Measurements from ENCODE around the gene RGMB.
A peak's percentile ranks its signal among the peaks of the same experiment; 100 is the strongest.

RGMB gene

GRCh38 chr5:98793223-98793622, 19.8 kb downstream of the RGMB start:
- TF ChIP-seq CTCF (IDR thresholded peaks at IDR 0.05; ENCODE audit: borderline replicate concordance, control extremely low read depth, extremely low read depth, insufficient read depth, missing control alignments) = no peak
- in situ Hi-C loops (cut with MboI; ENCODE audit: low sequenced_read_pairs, unreplicated experiment) = no loop called here
- no peak for DNase-seq (ENCODE audit: low spot score)

GRCh38 chr5:98794001-98794400, 20.5 kb downstream of the RGMB start:
- in situ Hi-C loops (cut with MboI; ENCODE audit: low sequenced_read_pairs, unreplicated experiment) = no loop called here
- no peak for TF ChIP-seq CTCF (IDR thresholded peaks at IDR 0.05; ENCODE audit: borderline replicate concordance, control extremely low read depth, extremely low read depth, insufficient read depth, missing control alignments)
- DNase-seq (ENCODE audit: low spot score) = no peak

GRCh38 chr5:98794414-98795080, 21.1 kb downstream of the RGMB start:
- no peak for DNase-seq (ENCODE audit: low spot score)
- no peak for TF ChIP-seq CTCF (IDR thresholded peaks at IDR 0.05; ENCODE audit: borderline replicate concordance, control extremely low read depth, extremely low read depth, insufficient read depth, missing control alignments)
- in situ Hi-C loops (cut with MboI; ENCODE audit: low sequenced_read_pairs, unreplicated experiment) = no loop called here

GRCh38 chr5:98795243-98795642, 21.8 kb downstream of the RGMB start:
- TF ChIP-seq CTCF (IDR thresholded peaks at IDR 0.05; ENCODE audit: borderline replicate concordance, control extremely low read depth, extremely low read depth, insufficient read depth, missing control alignments) = no peak
- in situ Hi-C loops (cut with MboI; ENCODE audit: low sequenced_read_pairs, unreplicated experiment) = no loop called here
- no peak for DNase-seq (ENCODE audit: low spot score)

- DNase-seq (ENCODE audit: low spot score) = peak; percentile 69
- in situ Hi-C loops (cut with MboI; ENCODE audit: low sequenced_read_pairs, unreplicated experiment) = no loop called here
- peak; percentile 61 for TF ChIP-seq CTCF (IDR thresholded peaks at IDR 0.05; ENCODE audit: borderline replicate concordance, control extremely low read depth, extremely low read depth, insufficient read depth, missing control alignments)
Observed at GRCh38 chr5:98796197-98796972, 22.9 kb downstream of the RGMB start.

- TF ChIP-seq CTCF (IDR thresholded peaks at IDR 0.05; ENCODE audit: borderline replicate concordance, control extremely low read depth, extremely low read depth, insufficient read depth, missing control alignments) = no peak
- DNase-seq (ENCODE audit: low spot score) = no peak
- in situ Hi-C loops (cut with MboI; ENCODE audit: low sequenced_read_pairs, unreplicated experiment) = no loop called here
Observed at GRCh38 chr5:98798371-98798770, 24.9 kb downstream of the RGMB start.

Measured in GM13976 (cell line).